HepG2 (cell line): ENCODE measurements around the gene HOXA11. TPM values are rescaled to one million over a fixed set of nuclear protein-coding genes. Genes with fewer than 3 reads are reported as not detected.

ENCODE experiments used
- CHD2 ChIP-seq: IDR thresholded peaks from 2 replicates; pipeline ENCODE4 v1.6.1; 2011; ENCODE audit warnings: low read depth, low read length, improper control_type of control experiment
- FOXP1 ChIP-seq, 2 experiments: fragments of 450-650 bp in 1 of 2; IDR thresholded peaks; 2 replicates each; pipeline ENCODE4 v1.6.1; 2017 to 2018; ENCODE audit warnings: antibody characterized with exemption in 1 of 2
- HDAC6 ChIP-seq: fragments of 200-600 bp; sonication (generic); IDR thresholded peaks from 2 replicates; pipeline ENCODE4 v1.7.0; 2017; ENCODE audit warnings: mild to moderate bottlenecking, antibody characterized with exemption, low read length, low read depth
- HNRNPK ChIP-seq: fragments of 200-400 bp; formaldehyde crosslinking; IDR thresholded peaks from 2 replicates; pipeline ENCODE4 v1.6.1; 2018; ENCODE audit warnings: low read length, low read depth, moderate library complexity, mild to moderate bottlenecking; ENCODE audit not compliant: poor library complexity, severe bottlenecking
- MED13 ChIP-seq: sonication (generic); formaldehyde crosslinking; IDR thresholded peaks from 2 replicates; pipeline ENCODE4 v1.5.0; 2020; ENCODE audit warnings: missing genetic modification reagents
- MED8 ChIP-seq: sonication (generic); formaldehyde crosslinking; IDR thresholded peaks from 2 replicates; pipeline ENCODE4 v1.8.1; 2023; ENCODE audit warnings: mild to moderate bottlenecking, missing genetic modification reagents; ENCODE audit not compliant: insufficient replicate concordance
- PBX3 ChIP-seq: sonication (generic); formaldehyde crosslinking; IDR thresholded peaks from 2 replicates; pipeline ENCODE4 v1.8.1; 2023; ENCODE audit warnings: missing genetic modification reagents, inconsistent platforms, borderline replicate concordance
- PHF21A ChIP-seq: sonication (generic); formaldehyde crosslinking; IDR thresholded peaks from 2 replicates; pipeline ENCODE4 v1.5.0; 2020; ENCODE audit warnings: mild to moderate bottlenecking, missing genetic modification reagents
- PLRG1 ChIP-seq: fragments of 450-650 bp; conservative IDR thresholded peaks from 2 replicates; pipeline ENCODE4 v1.6.1; 2016
- POGZ ChIP-seq: sonication (generic); formaldehyde crosslinking; IDR thresholded peaks from 2 replicates; pipeline ENCODE4 v1.4.0; 2020; ENCODE audit warnings: mild to moderate bottlenecking, missing genetic modification reagents
- SP140L ChIP-seq: sonication (generic); formaldehyde crosslinking; IDR thresholded peaks from 2 replicates; pipeline ENCODE4 v1.4.0; 2020; ENCODE audit warnings: missing genetic modification reagents, borderline replicate concordance
- TEF ChIP-seq: sonication (generic); formaldehyde crosslinking; IDR thresholded peaks from 2 replicates; pipeline ENCODE4 v1.5.0; 2020; ENCODE audit warnings: missing genetic modification reagents
- TRAFD1 ChIP-seq: sonication (generic); formaldehyde crosslinking; IDR thresholded peaks from 2 replicates; pipeline ENCODE4 v1.5.1; 2020; ENCODE audit warnings: missing genetic modification reagents, mild to moderate bottlenecking, borderline replicate concordance
- WIZ ChIP-seq: sonication (generic); formaldehyde crosslinking; IDR thresholded peaks from 2 replicates; pipeline ENCODE4 v1.5.1; 2020; ENCODE audit warnings: mild to moderate bottlenecking, missing genetic modification reagents
- ZNF235 ChIP-seq: sonication (generic); formaldehyde crosslinking; IDR thresholded peaks from 2 replicates; pipeline ENCODE4 v1.8.1; 2023; ENCODE audit warnings: mild to moderate bottlenecking, missing genetic modification reagents, borderline replicate concordance
- ZNF317 ChIP-seq: sonication (generic); formaldehyde crosslinking; IDR thresholded peaks from 2 replicates; pipeline ENCODE4 v1.5.0; 2020; ENCODE audit warnings: mild to moderate bottlenecking, missing genetic modification reagents
- ZNF431 ChIP-seq: sonication (generic); formaldehyde crosslinking; IDR thresholded peaks from 2 replicates; pipeline ENCODE4 v1.9.0; 2022; ENCODE audit warnings: missing genetic modification reagents, low read depth, mild to moderate bottlenecking, borderline replicate concordance
- ZNF496 ChIP-seq: sonication (generic); formaldehyde crosslinking; IDR thresholded peaks from 2 replicates; pipeline ENCODE4 v1.8.1; 2023; ENCODE audit warnings: mild to moderate bottlenecking, moderate library complexity, missing genetic modification reagents; ENCODE audit not compliant: insufficient replicate concordance
- ZNF546 ChIP-seq: sonication (generic); formaldehyde crosslinking; conservative IDR thresholded peaks from 2 replicates; pipeline ENCODE4 v1.8.1; 2023; ENCODE audit warnings: mild to moderate bottlenecking, missing genetic modification reagents
- ZNF564 ChIP-seq: sonication (generic); formaldehyde crosslinking; IDR thresholded peaks from 2 replicates; pipeline ENCODE4 v1.8.1; 2023; ENCODE audit warnings: mild to moderate bottlenecking, missing genetic modification reagents
- ZNF580 ChIP-seq: IDR thresholded peaks from 2 replicates; pipeline ENCODE4 v1.6.1; 2016; ENCODE audit warnings: low read depth, borderline replicate concordance
- ZNF709 ChIP-seq: sonication (generic); formaldehyde crosslinking; IDR thresholded peaks from 2 replicates; pipeline ENCODE4 v1.5.0; 2020; ENCODE audit warnings: mild to moderate bottlenecking, missing genetic modification reagents
- ZNF816 ChIP-seq: sonication (generic); formaldehyde crosslinking; IDR thresholded peaks from 2 replicates; pipeline ENCODE4 v1.8.0; 2022; ENCODE audit warnings: missing genetic modification reagents, mild to moderate bottlenecking, borderline replicate concordance
- ZXDC ChIP-seq: sonication (generic); formaldehyde crosslinking; IDR thresholded peaks from 2 replicates; pipeline ENCODE4 v1.5.0; 2020; ENCODE audit warnings: mild to moderate bottlenecking, missing genetic modification reagents
- polyA plus RNA-seq, 8 experiments: library from polyadenylated mRNA; depleted of rRNA in 3 of 8; stranded (reverse) in 7 of 8; unstranded in 1 of 8; fragments of >200 nt; fragmentation: Illumina TruSeq in 4 of 8; extraction: Trizol in 4 of 8; gene quantifications; 2 replicates each; pipeline versions ENCODE4 v1.2.1 to v1.2.3, GENCODE V29; 2011 to 2016; ENCODE audit warnings: low read depth in 4 of 8, missing spikeins in 1 of 8, mixed read lengths in 1 of 8; ENCODE audit not compliant: insufficient read depth in 1 of 8
- total RNA-seq, 5 experiments: library from RNA; depleted of rRNA; stranded (reverse); fragments of >200 nt; fragmentation: Illumina TruSeq; extraction: Trizol; gene quantifications; 2 replicates each; pipeline ENCODE4 v1.2.3, GENCODE V29; 2016; ENCODE audit warnings: low read depth in 1 of 5

The HOXA11 gene
- total and polyA plus RNA-seq, 2 of the 13 experiments (the other 11 are each of a cell fraction or from before 2014, with no cell fraction given) = not detected

GRCh38 chr7:27150568-27151340 lies 34.3 kb downstream of the HOXA11 start (continued):
- TF ChIP-seq ZNF580 (CRISPR knock-in tag) = peak; percentile 83; the same call in 1 of the 2 replicates
- no peak for TF ChIP-seq MED8 (CRISPR knock-in tag)
- TF ChIP-seq FOXP1 (IDR thresholded peaks at IDR 0.05) = no peak
- TF ChIP-seq FOXP1 (CRISPR knock-in tag; IDR thresholded peaks at IDR 0.05) = no peak
- TF ChIP-seq SP140L = no peak
- no peak; the same call in 1 of the 2 replicates for TF ChIP-seq ZNF709 (CRISPR knock-in tag)
- TF ChIP-seq ZXDC (CRISPR knock-in tag) = peak; percentile 70
- no peak for TF ChIP-seq PBX3 (CRISPR knock-in tag)
- no peak for TF ChIP-seq ZNF546 (CRISPR knock-in tag)
- TF ChIP-seq ZNF317 (CRISPR knock-in tag) = peak; percentile 61; the same call in 1 of the 2 replicates
- TF ChIP-seq PLRG1 = no peak
- no peak for TF ChIP-seq TEF (CRISPR knock-in tag)
- TF ChIP-seq WIZ (CRISPR knock-in tag) = no peak
- TF ChIP-seq ZNF431 (CRISPR knock-in tag) = no peak
- TF ChIP-seq MED13 = no peak
- TF ChIP-seq ZNF564 = no peak
- TF ChIP-seq CHD2 = no peak
- TF ChIP-seq ZNF496 (CRISPR knock-in tag) = no peak
- no peak for TF ChIP-seq POGZ
- TF ChIP-seq ZNF235 (CRISPR knock-in tag) = no peak
- peak; percentile 49 for TF ChIP-seq PHF21A
- peak; percentile 35 for TF ChIP-seq HNRNPK
- TF ChIP-seq HDAC6 = no peak
- no peak for TF ChIP-seq TRAFD1
- TF ChIP-seq ZNF816 (CRISPR knock-in tag) = no peak
